Neural progenitor cell (in vitro differentiated cells): Measurements from ENCODE around the gene KHNYN. TPM values are rescaled to one million over a fixed set of nuclear protein-coding genes. Genes with fewer than 3 reads are reported as not detected.
"Not testable (repeated sequence)": the region's sequence is repeated elsewhere in the genome, so short reads cannot be mapped to it uniquely, and the experiment has no call there.

ENCODE experiments used
- DNase-seq: peaks from one replicate; pipeline ENCODE4 v3.0.0-alpha.2; 2016; ENCODE audit warnings: low spot score
- H2AFZ ChIP-seq: fragments of 200-600 bp; sonication (generic); replicated peaks from 2 replicates; pipeline ENCODE4 v1.6.1; 2016; ENCODE audit warnings: antibody characterized with exemption
- H3F3A ChIP-seq: fragments of 200-600 bp; sonication (generic); 2 replicates; pipeline ENCODE4 v1.6.1; 2016; ENCODE audit warnings: antibody characterized with exemption, low read depth
- H3K27ac ChIP-seq: fragments of 200-600 bp; sonication (generic); 2 replicates; pipeline ENCODE4 v1.5.1; 2016; ENCODE audit warnings: mild to moderate bottlenecking
- H3K27me3 ChIP-seq: fragments of 200-600 bp; sonication (generic); 2 replicates; pipeline ENCODE4 v1.6.1; 2016; ENCODE audit warnings: mild to moderate bottlenecking, moderate library complexity
- H3K36me3 ChIP-seq: fragments of 200-600 bp; sonication (generic); 2 replicates; pipeline ENCODE4 v1.5.1; 2016
- H3K4me1 ChIP-seq: fragments of 200-600 bp; sonication (generic); 2 replicates; pipeline ENCODE4 v1.6.1; 2016; ENCODE audit warnings: mixed run types
- H3K4me2 ChIP-seq: fragments of 200-600 bp; sonication (generic); 2 replicates; pipeline ENCODE4 v1.6.1; 2016
- H3K4me3 ChIP-seq: fragments of 200-600 bp; sonication (generic); 2 replicates; pipeline ENCODE4 v1.5.1; 2016
- H3K79me2 ChIP-seq: fragments of 200-600 bp; sonication (generic); 2 replicates; pipeline ENCODE4 v1.6.1; 2016; ENCODE audit warnings: low read depth
- H3K9ac ChIP-seq: fragments of 200-600 bp; sonication (generic); 2 replicates; pipeline ENCODE4 v1.6.1; 2016
- H3K9me3 ChIP-seq: fragments of 200-600 bp; sonication (generic); 2 replicates; pipeline ENCODE4 v1.5.1; 2016; ENCODE audit warnings: low read depth
- H4K20me1 ChIP-seq: fragments of 200-600 bp; sonication (generic); 2 replicates; pipeline ENCODE4 v1.6.1; 2016; ENCODE audit warnings: low read depth
- H3K27ac Mint-ChIP-seq: 3 replicates; pipeline ENCODE4 v1.8.0; 2021; ENCODE audit warnings: mixed read lengths
- H3K27me3 Mint-ChIP-seq: 2 replicates; pipeline ENCODE4 v1.8.0; 2022; ENCODE audit warnings: low read depth, mild to moderate bottlenecking, inconsistent platforms, moderate library complexity, mixed read lengths; ENCODE audit not compliant: insufficient read depth
- H3K36me3 Mint-ChIP-seq: 3 replicates; pipeline ENCODE4 v1.8.0; 2021; ENCODE audit warnings: mixed read lengths
- H3K4me1 Mint-ChIP-seq: 3 replicates; pipeline ENCODE4 v1.8.0; 2021; ENCODE audit warnings: mixed read lengths
- H3K4me3 Mint-ChIP-seq: 3 replicates; pipeline ENCODE4 v1.8.0; 2021; ENCODE audit warnings: mild to moderate bottlenecking, moderate library complexity, mixed read lengths
- H3K9me3 Mint-ChIP-seq: 3 replicates; pipeline ENCODE4 v1.8.0; 2020; ENCODE audit warnings: mixed read lengths
- EZH2 ChIP-seq: fragments of 200-600 bp; sonication (generic); IDR thresholded peaks from 2 replicates; pipeline ENCODE4 v1.6.1; 2017; ENCODE audit warnings: antibody characterized with exemption, mild to moderate bottlenecking, moderate library complexity
- EZH2phosphoT487 ChIP-seq: fragments of 200-600 bp; sonication (generic); IDR thresholded peaks from 2 replicates; pipeline ENCODE4 v1.6.1; 2017; ENCODE audit warnings: antibody characterized with exemption
- total RNA-seq: library from RNA; depleted of rRNA; stranded (reverse); fragments of >200 nt; gene quantifications from 2 replicates; pipeline ENCODE4 v1.2.3, GENCODE V29; 2015; ENCODE audit warnings: low replicate concordance
- TF ChIP-seq, protein P1 (sequence below): fragments of 200-600 bp; sonication (generic); IDR thresholded peaks from 2 replicates; pipeline ENCODE4 v1.5.1; 2017; ENCODE audit warnings: antibody characterized with exemption, mild to moderate bottlenecking

KHNYN gene
- total RNA-seq, 1 donor from 2014 or later = 20.4 TPM

- H3K9me3 ChIP-seq = no peaks in the 10 kb centered on the region
- peak overlapping the region; percentile 83 for H3K27ac Mint-ChIP-seq
- H3K9me3 Mint-ChIP-seq = no peaks in the 10 kb centered on the region
- TF ChIP-seq EZH2phosphoT487 (no peak), EZH2 (no peak)
- TF ChIP-seq, protein P1, sequence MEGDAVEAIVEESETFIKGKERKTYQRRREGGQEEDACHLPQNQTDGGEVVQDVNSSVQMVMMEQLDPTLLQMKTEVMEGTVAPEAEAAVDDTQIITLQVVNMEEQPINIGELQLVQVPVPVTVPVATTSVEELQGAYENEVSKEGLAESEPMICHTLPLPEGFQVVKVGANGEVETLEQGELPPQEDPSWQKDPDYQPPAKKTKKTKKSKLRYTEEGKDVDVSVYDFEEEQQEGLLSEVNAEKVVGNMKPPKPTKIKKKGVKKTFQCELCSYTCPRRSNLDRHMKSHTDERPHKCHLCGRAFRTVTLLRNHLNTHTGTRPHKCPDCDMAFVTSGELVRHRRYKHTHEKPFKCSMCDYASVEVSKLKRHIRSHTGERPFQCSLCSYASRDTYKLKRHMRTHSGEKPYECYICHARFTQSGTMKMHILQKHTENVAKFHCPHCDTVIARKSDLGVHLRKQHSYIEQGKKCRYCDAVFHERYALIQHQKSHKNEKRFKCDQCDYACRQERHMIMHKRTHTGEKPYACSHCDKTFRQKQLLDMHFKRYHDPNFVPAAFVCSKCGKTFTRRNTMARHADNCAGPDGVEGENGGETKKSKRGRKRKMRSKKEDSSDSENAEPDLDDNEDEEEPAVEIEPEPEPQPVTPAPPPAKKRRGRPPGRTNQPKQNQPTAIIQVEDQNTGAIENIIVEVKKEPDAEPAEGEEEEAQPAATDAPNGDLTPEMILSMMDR = no peak
- peaks cover 11% of the 10 kb centered on the region for H4K20me1 ChIP-seq
- H2AFZ ChIP-seq = no peak overlapping the region
- no peaks in the 10 kb centered on the region for H3K36me3 ChIP-seq
- H3K9ac ChIP-seq = no peak overlapping the region
- H3K27ac ChIP-seq = no peak overlapping the region
- H3F3A ChIP-seq = peaks cover 21% of the 10 kb centered on the region
- H3K36me3 Mint-ChIP-seq = peaks cover 14% of the 10 kb centered on the region
- peak overlapping the region; percentile 75 for H3K4me3 ChIP-seq
- H3K27me3 Mint-ChIP-seq = peaks cover 11% of the 10 kb centered on the region
- H3K4me2 ChIP-seq = peak overlapping the region; percentile 88
- H3K79me2 ChIP-seq = peaks cover 21% of the 10 kb centered on the region
- H3K4me1 Mint-ChIP-seq = peaks cover 11% of the 10 kb centered on the region
- no peaks in the 10 kb centered on the region for H3K27me3 ChIP-seq
- H3K4me3 Mint-ChIP-seq = peak overlapping the region; percentile 91
- DNase-seq = no peak
- H3K4me1 ChIP-seq = peaks cover 9% of the 10 kb centered on the region
Observed at GRCh38 chr14:24441904-24442239, 12.1 kb downstream of the KHNYN start.

GRCh38 chr14:24442240-24443052 lies 12.7 kb downstream of the KHNYN start, which contains the start of gene SDR39U1:
Gene SDR39U1, minus strand, starts transcription at chr14:24442776. Its CDS starts 7 bp downstream, at chr14:24442769.
- Mint-ChIP-seq H3K27me3 (peaks cover 10% of the 10 kb centered on the region), H3K36me3 (peaks cover 13% of the 10 kb centered on the region), H3K9me3 (no peaks in the 10 kb centered on the region), H3K4me1 (peaks cover 10% of the 10 kb centered on the region), H3K27ac (peak within 1 kb of the TSS; percentile 98), H3K4me3 (peak within 1 kb of the TSS; percentile 91)
- Histone ChIP-seq H3K36me3 (no peaks in the 10 kb centered on the region), H3F3A (peaks cover 16% of the 10 kb centered on the region), H3K79me2 (peaks cover 21% of the 10 kb centered on the region), H3K9ac (peak within 1 kb of the TSS; percentile 58), H3K4me2 (peak within 1 kb of the TSS; percentile 88), H3K9me3 (no peaks in the 10 kb centered on the region), H3K27ac (peak within 1 kb of the TSS; percentile 95), H3K27me3 (no peaks in the 10 kb centered on the region), H4K20me1 (peaks cover 6% of the 10 kb centered on the region), H3K4me1 (peaks cover 9% of the 10 kb centered on the region), H2AFZ (peak within 1 kb of the TSS; percentile 83), H3K4me3 (peak within 1 kb of the TSS; percentile 75)
- DNase-seq = peak; percentile 99
- TF ChIP-seq, protein P1 = peak; percentile 22
- no peak for TF ChIP-seq EZH2

DNA sequence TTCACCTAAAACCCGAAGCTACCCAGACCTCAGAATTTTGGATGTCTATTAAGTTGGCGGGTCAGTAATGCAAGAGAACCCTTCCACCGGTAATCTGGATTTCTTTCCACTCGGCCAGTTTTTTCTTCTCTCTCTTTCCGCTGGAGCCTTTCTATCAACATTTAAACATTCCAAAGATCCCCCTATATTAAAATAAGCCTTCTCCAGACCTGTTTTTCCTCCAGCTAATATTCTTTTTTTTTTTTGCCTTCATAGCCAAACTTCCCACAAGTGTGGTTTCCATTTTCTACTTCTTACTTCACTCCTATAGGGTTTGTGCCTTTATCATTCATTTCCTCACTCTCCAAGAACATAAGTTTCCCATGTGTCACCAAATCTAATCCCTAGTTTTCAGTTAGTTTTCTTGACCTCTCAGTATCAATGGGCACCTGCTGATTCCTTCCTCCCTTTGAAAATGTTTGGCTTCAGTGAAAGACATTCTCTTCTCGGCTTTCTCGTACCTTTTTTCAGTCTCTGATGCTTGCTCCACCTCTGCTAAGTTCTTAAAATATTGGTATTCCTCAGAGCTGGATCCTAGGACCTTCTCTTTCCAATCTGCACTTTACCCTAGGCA lies 13.4 kb downstream of the KHNYN start:
- H2AFZ ChIP-seq = peak overlapping the region; percentile 27
- H3K36me3 Mint-ChIP-seq = peaks cover 12% of the 10 kb centered on the region

DNA sequence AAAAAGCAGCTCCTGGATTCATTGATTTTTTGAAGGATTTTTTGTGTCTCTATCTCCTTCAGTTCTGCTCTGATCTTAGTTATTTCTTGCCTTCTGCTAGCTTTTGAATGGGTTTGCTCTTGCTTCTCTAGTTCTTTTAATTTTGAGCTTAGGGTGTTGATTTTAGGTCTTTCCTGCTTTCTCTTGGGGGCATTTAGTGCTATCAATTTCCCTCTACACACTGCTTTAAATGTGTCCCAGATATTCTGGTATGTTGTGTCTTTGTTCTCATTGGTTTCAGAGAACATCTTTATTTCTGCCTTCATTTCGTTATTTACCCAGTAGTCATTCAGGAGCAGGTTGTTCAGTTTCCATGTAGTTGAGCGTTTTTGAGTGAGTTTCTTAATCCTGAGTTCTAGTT lies 21.1 kb downstream of the KHNYN start:
- H3K27me3 ChIP-seq, H3K4me1 Mint-ChIP-seq, H3F3A ChIP-seq, DNase-seq, H3K9me3 Mint-ChIP-seq, H4K20me1 ChIP-seq, H3K27ac Mint-ChIP-seq, H3K4me2 ChIP-seq, H3K27me3 Mint-ChIP-seq, H2AFZ ChIP-seq, H3K9ac ChIP-seq, H3K4me3 ChIP-seq, H3K4me1 ChIP-seq, H3K36me3 ChIP-seq, H3K9me3 ChIP-seq, H3K79me2 ChIP-seq, H3K27ac ChIP-seq, H3K4me3 Mint-ChIP-seq: not testable (repeated sequence)
- peaks cover 17% of the 10 kb centered on the region for H3K36me3 Mint-ChIP-seq

More for the DNA sequence above, 13.4 kb downstream of the KHNYN start:
- Histone ChIP-seq H3K36me3 (no peaks in the 10 kb centered on the region), H3K4me3 (peak overlapping the region; percentile 75), H3K9ac (peak overlapping the region; percentile 58), H3K27ac (no peak overlapping the region), H3K4me1 (peaks cover 9% of the 10 kb centered on the region), H3K4me2 (peak overlapping the region; percentile 88), H3K79me2 (peaks cover 21% of the 10 kb centered on the region), H3K9me3 (no peaks in the 10 kb centered on the region), H4K20me1 (no peaks in the 10 kb centered on the region), H3K27me3 (no peaks in the 10 kb centered on the region), H3F3A (peaks cover 13% of the 10 kb centered on the region)
- peak overlapping the region; percentile 98 for H3K27ac Mint-ChIP-seq
- TF ChIP-seq EZH2phosphoT487 (no peak), EZH2 (no peak)
- TF ChIP-seq, protein P1 = no peak
- H3K27me3 Mint-ChIP-seq = peaks cover 7% of the 10 kb centered on the region
- peak overlapping the region; percentile 91 for H3K4me3 Mint-ChIP-seq
- H3K4me1 Mint-ChIP-seq = peaks cover 10% of the 10 kb centered on the region
- no peak for DNase-seq
- H3K9me3 Mint-ChIP-seq = no peaks in the 10 kb centered on the region
